ENCODE results near the gene PNLDC1.
"Not testable (repeated sequence)": the region's sequence is repeated elsewhere in the genome, so short reads cannot be mapped to it uniquely, and the experiment has no call there.

Gene PNLDC1

GRCh38 chr6:159819932-159820640 lies 20.0 kb downstream of the PNLDC1 start:
- peaks cover 0 to 2% of the 10 kb centered on the region in 2 donors for H3K9me3 Mint-ChIP-seq

GRCh38 chr6:159821122-159821521 lies 21.0 kb downstream of the PNLDC1 start:
- peaks cover 17 to 24% of the 10 kb centered on the region in 2 donors for H3K4me1 Mint-ChIP-seq
- no peak for ATAC-seq (replicated peaks)
- DNase-seq, result no peak
- peaks cover 0 to 2% of the 10 kb centered on the region in 2 donors for H3K9me3 Mint-ChIP-seq
- H3K27me3 Mint-ChIP-seq, result peaks cover 4 to 6% of the 10 kb centered on the region in 2 donors
- no peak overlapping the region for H3K27ac Mint-ChIP-seq
- H3K36me3 Mint-ChIP-seq, result peaks cover 15 to 42% of the 10 kb centered on the region in 2 donors
- no peak overlapping the region for H3K4me3 Mint-ChIP-seq

More at GRCh38 chr6:159819932-159820640, 20.0 kb downstream of the PNLDC1 start:
- H3K4me1 Mint-ChIP-seq, result peaks cover 17 to 24% of the 10 kb centered on the region in 2 donors
- peaks cover 15 to 46% of the 10 kb centered on the region in 2 donors for H3K36me3 Mint-ChIP-seq
- peaks cover 4 to 6% of the 10 kb centered on the region in 2 donors for H3K27me3 Mint-ChIP-seq
- ATAC-seq (replicated peaks) (peak; percentile 74 to 84), DNase-seq (no peak)
- H3K4me3 Mint-ChIP-seq, result peak overlapping the region; percentile 72 to 74
- no peak overlapping the region for H3K27ac Mint-ChIP-seq

GRCh38 chr6:159821726-159822125 lies 21.6 kb downstream of the PNLDC1 start:
- peaks cover 0 to 2% of the 10 kb centered on the region in 2 donors for H3K9me3 Mint-ChIP-seq
- H3K36me3 Mint-ChIP-seq, result peaks cover 15 to 42% of the 10 kb centered on the region in 2 donors
- peaks cover 4 to 6% of the 10 kb centered on the region in 2 donors for H3K27me3 Mint-ChIP-seq
- no peak overlapping the region for H3K27ac Mint-ChIP-seq
- H3K4me1 Mint-ChIP-seq, result peaks cover 17 to 24% of the 10 kb centered on the region in 2 donors
- no peak for DNase-seq
- no peak overlapping the region for H3K4me3 Mint-ChIP-seq
- ATAC-seq (replicated peaks), result no peak

GRCh38 chr6:159823953-159824352 lies 23.9 kb downstream of the PNLDC1 start:
- ATAC-seq (replicated peaks), result no peak
- H3K27ac Mint-ChIP-seq, result no peak overlapping the region

GRCh38 chr6:159824690-159825089 lies 24.6 kb downstream of the PNLDC1 start:
- H3K4me1 Mint-ChIP-seq, result peaks cover 16 to 27% of the 10 kb centered on the region in 2 donors

More at GRCh38 chr6:159823953-159824352, 23.9 kb downstream of the PNLDC1 start:
- peaks cover 4 to 6% of the 10 kb centered on the region in 2 donors for H3K27me3 Mint-ChIP-seq
- H3K9me3 Mint-ChIP-seq, result peaks cover 0 to 2% of the 10 kb centered on the region in 2 donors
- no peak overlapping the region for H3K4me3 Mint-ChIP-seq
- no peak for DNase-seq
- peaks cover 14 to 32% of the 10 kb centered on the region in 2 donors for H3K36me3 Mint-ChIP-seq
- H3K4me1 Mint-ChIP-seq, result peaks cover 19 to 25% of the 10 kb centered on the region in 2 donors

GRCh38 chr6:159826004-159826403 lies 25.9 kb downstream of the PNLDC1 start:
- Mint-ChIP-seq H3K4me3 (no peak overlapping the region), H3K36me3 (peaks cover 4 to 13% of the 10 kb centered on the region in 2 donors), H3K9me3 (peaks cover 0 to 2% of the 10 kb centered on the region in 2 donors), H3K27ac (no peak overlapping the region), H3K27me3 (peaks cover 7 to 8% of the 10 kb centered on the region in 2 donors), H3K4me1 (peaks cover 7 to 24% of the 10 kb centered on the region in 2 donors)
- DNase-seq (no peak), ATAC-seq (replicated peaks) (no peak)

More at GRCh38 chr6:159824690-159825089, 24.6 kb downstream of the PNLDC1 start:
- H3K9me3 Mint-ChIP-seq; H3K27me3 Mint-ChIP-seq; H3K4me3 Mint-ChIP-seq; H3K27ac Mint-ChIP-seq; ATAC-seq (replicated peaks); DNase-seq: not testable (repeated sequence)
- peaks cover 7 to 25% of the 10 kb centered on the region in 2 donors for H3K36me3 Mint-ChIP-seq

GRCh38 chr6:159826968-159827647 lies 27.0 kb downstream of the PNLDC1 start:
- ATAC-seq (replicated peaks), result no peak
- Mint-ChIP-seq H3K4me1 (peaks cover 5 to 19% of the 10 kb centered on the region in 2 donors), H3K4me3 (no peak overlapping the region), H3K36me3 (peaks cover 4 to 13% of the 10 kb centered on the region in 2 donors), H3K9me3 (peaks cover 0 to 2% of the 10 kb centered on the region in 2 donors), H3K27me3 (peaks cover 9 to 14% of the 10 kb centered on the region in 2 donors), H3K27ac (no peak overlapping the region)
- no peak for DNase-seq

- peaks cover 4 to 6% of the 10 kb centered on the region in 2 donors for H3K36me3 Mint-ChIP-seq
- DNase-seq (no peak), ATAC-seq (replicated peaks) (no peak)
- H3K27me3 Mint-ChIP-seq, result peaks cover 9 to 14% of the 10 kb centered on the region in 2 donors
- H3K4me3 Mint-ChIP-seq, result no peak overlapping the region
- peaks cover 5 to 19% of the 10 kb centered on the region in 2 donors for H3K4me1 Mint-ChIP-seq
- peaks cover 0 to 2% of the 10 kb centered on the region in 2 donors for H3K9me3 Mint-ChIP-seq
- no peak overlapping the region for H3K27ac Mint-ChIP-seq
These were observed 28.0 kb downstream of the PNLDC1 start for GRCh38 chr6:159828074-159828473.

- Mint-ChIP-seq H3K9me3 (no peaks in the 10 kb centered on the region), H3K4me3 (no peak overlapping the region), H3K4me1 (peaks cover 5 to 19% of the 10 kb centered on the region in 2 donors), H3K36me3 (no peaks in the 10 kb centered on the region), H3K27me3 (peaks cover 9 to 14% of the 10 kb centered on the region in 2 donors), H3K27ac (no peak overlapping the region)
- DNase-seq, result no peak
- ATAC-seq (replicated peaks), result peak; percentile 31 to 59
These were observed 29.4 kb downstream of the PNLDC1 start for GRCh38 chr6:159829526-159829925.

- H3K4me3 Mint-ChIP-seq, result no peak overlapping the region
- H3K9me3 Mint-ChIP-seq, result no peaks in the 10 kb centered on the region
- ATAC-seq (replicated peaks), result no peak
- H3K27me3 Mint-ChIP-seq, result peaks cover 9 to 14% of the 10 kb centered on the region in 2 donors
- DNase-seq, result no peak
- H3K36me3 Mint-ChIP-seq, result no peaks in the 10 kb centered on the region
- peak overlapping the region; percentile 43 for H3K27ac Mint-ChIP-seq
- peaks cover 5 to 19% of the 10 kb centered on the region in 2 donors for H3K4me1 Mint-ChIP-seq
These were observed 30.7 kb downstream of the PNLDC1 start for GRCh38 chr6:159830501-159831372.

GRCh38 chr6:159831373-159831679 lies 31.2 kb downstream of the PNLDC1 start:
- peaks cover 9 to 16% of the 10 kb centered on the region in 2 donors for H3K27me3 Mint-ChIP-seq
- no peak overlapping the region for H3K27ac Mint-ChIP-seq
- H3K4me1 Mint-ChIP-seq, result peaks cover 5 to 19% of the 10 kb centered on the region in 2 donors
- ATAC-seq (replicated peaks) (no peak), DNase-seq (no peak)
- no peak overlapping the region for H3K4me3 Mint-ChIP-seq
- H3K36me3 Mint-ChIP-seq, result no peaks in the 10 kb centered on the region
- no peaks in the 10 kb centered on the region for H3K9me3 Mint-ChIP-seq

- H3K36me3 Mint-ChIP-seq, result no peaks in the 10 kb centered on the region
- ATAC-seq (replicated peaks), result no peak
- no peak overlapping the region for H3K27ac Mint-ChIP-seq
- H3K4me1 Mint-ChIP-seq, result peaks cover 4 to 19% of the 10 kb centered on the region in 2 donors
- H3K27me3 Mint-ChIP-seq, result peaks cover 22 to 29% of the 10 kb centered on the region in 2 donors
- H3K9me3 Mint-ChIP-seq, result no peaks in the 10 kb centered on the region
- no peak for DNase-seq
- no peak overlapping the region for H3K4me3 Mint-ChIP-seq
These were observed 32.9 kb downstream of the PNLDC1 start for GRCh38 chr6:159832946-159833345.

- ATAC-seq (replicated peaks) (no peak), DNase-seq (no peak)
- Mint-ChIP-seq H3K36me3 (no peaks in the 10 kb centered on the region), H3K27me3 (peaks cover 28 to 36% of the 10 kb centered on the region in 2 donors), H3K9me3 (no peaks in the 10 kb centered on the region), H3K4me3 (no peak overlapping the region), H3K4me1 (peaks cover 3 to 19% of the 10 kb centered on the region in 2 donors), H3K27ac (no peak overlapping the region)
These were observed 33.5 kb downstream of the PNLDC1 start for GRCh38 chr6:159833556-159833955.
